GM13977 (cell line): ENCODE measurements around the gene APOBEC4.

Source experiments
- DNase-seq: peaks from one replicate; pipeline ENCODE4 v3.0.0; 2012; ENCODE audit warnings: low spot score
- CTCF ChIP-seq: IDR thresholded peaks from 2 replicates; pipeline ENCODE4 v1.5.1; 2012; ENCODE audit warnings: mild to moderate bottlenecking, control low read depth; ENCODE audit not compliant: insufficient read depth; ENCODE audit errors: extremely low read depth, missing control alignments
- in situ Hi-C: fragments of 300-500 bp; cut with MboI; formaldehyde crosslinking; loops from one replicate; pipeline ENCODE4 v1.12.0; 2022; ENCODE audit warnings: low sequenced_read_pairs, low pct_unique_long_range_greater_than_20kb, mixed read lengths, inconsistent platforms; ENCODE audit not compliant: unreplicated experiment

The APOBEC4 gene

GRCh38 chr1:183696981-183697380, 43.9 kb upstream of the APOBEC4 start:
- DNase-seq, result no peak
- in situ Hi-C loops, result loop anchor here (10.0 kb wide), 1 partner anchor 88 kb away; no protein-coding TSS in a partner anchor
- TF ChIP-seq CTCF, result no peak

GRCh38 chr1:183694755-183695154, 41.6 kb upstream of the APOBEC4 start:
- in situ Hi-C loops, result loop anchor here (10.0 kb wide), 1 partner anchor 90 kb away; no protein-coding TSS in a partner anchor
- no peak for TF ChIP-seq CTCF
- no peak for DNase-seq

- no peak for TF ChIP-seq CTCF
- in situ Hi-C loops, result loop anchor here (10.0 kb wide), 1 partner anchor 91 kb away; no protein-coding TSS in a partner anchor
- DNase-seq, result no peak
These were observed 41.0 kb upstream of the APOBEC4 start for GRCh38 chr1:183694066-183694465.

- DNase-seq, result peak; percentile 27
- in situ Hi-C loops, result loop anchor here (10.0 kb wide), 1 partner anchor 91 kb away; no protein-coding TSS in a partner anchor
- TF ChIP-seq CTCF, result no peak
These were observed 40.4 kb upstream of the APOBEC4 start for GRCh38 chr1:183693521-183693920.

- DNase-seq, result peak; percentile 27
- in situ Hi-C loops, result loop anchor here (10.0 kb wide), 1 partner anchor 95 kb away; no protein-coding TSS in a partner anchor
- TF ChIP-seq CTCF, result no peak
These were observed 36.7 kb upstream of the APOBEC4 start for GRCh38 chr1:183689762-183690204.

- no peak for TF ChIP-seq CTCF
- in situ Hi-C loops, result no loop called here
- DNase-seq, result no peak
These were observed 35.4 kb upstream of the APOBEC4 start for GRCh38 chr1:183688341-183689060.
